ENCODE results near the gene RARB.

The RARB gene

DNA sequence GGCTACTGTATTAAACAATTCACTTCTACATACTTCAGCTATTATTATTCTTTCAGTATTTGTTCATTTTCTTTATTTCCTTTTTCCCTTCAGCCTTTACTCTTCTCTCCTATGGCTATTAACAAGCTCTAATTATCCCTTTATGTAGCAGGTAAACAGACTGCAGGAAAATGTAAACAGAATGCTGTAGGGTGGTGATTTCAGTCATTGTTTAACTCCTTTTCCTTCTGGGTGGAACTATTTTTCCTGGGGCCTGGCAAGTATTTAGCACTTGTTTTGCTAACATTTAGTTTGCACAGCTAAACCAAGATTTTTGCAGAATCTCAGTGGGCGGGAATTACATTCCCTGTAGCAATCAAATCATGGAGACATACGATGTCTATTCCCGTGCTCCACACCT is 14.4 kb downstream of the RARB start:
- no peak for TF ChIP-seq SPI1 (IDR thresholded peaks at IDR 0.05; ENCODE audit: borderline replicate concordance, low read depth)
- no peak for DNase-seq (ENCODE audit: low read depth in 1 of 2, low spot score in 1 of 2)
- no peak overlapping the region for H3K4me3 ChIP-seq (replicated peaks; ENCODE audit: insufficient read depth, low read length)
- H3K27ac ChIP-seq (replicated peaks): no peak overlapping the region
- no peaks in the 10 kb centered on the region for H3K27me3 ChIP-seq (ENCODE audit: insufficient read depth, poor library complexity, severe bottlenecking)

DNA sequence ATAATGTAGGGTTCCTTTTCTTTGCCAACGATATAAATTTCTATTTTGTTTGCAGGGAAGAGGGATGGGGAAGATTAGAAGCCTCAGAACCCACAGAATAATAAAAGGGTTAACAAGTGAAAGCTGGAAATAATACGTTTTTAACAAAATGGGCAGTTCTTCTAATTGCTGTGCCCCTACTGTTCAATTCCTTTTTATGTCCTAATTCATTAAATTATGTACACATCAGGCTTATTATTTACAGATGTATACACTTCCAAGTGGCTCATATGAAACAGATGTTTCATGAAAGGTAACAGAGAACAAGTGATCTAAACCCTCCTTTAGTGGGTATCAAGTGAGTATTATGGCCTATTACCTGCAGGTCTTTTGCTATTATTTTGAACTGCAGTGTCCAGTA is 16.2 kb downstream of the RARB start:
- DNase-seq (ENCODE audit: low read depth in 1 of 2, low spot score in 1 of 2): no peak
- H3K27ac ChIP-seq (replicated peaks): no peak overlapping the region
- H3K4me3 ChIP-seq (replicated peaks; ENCODE audit: insufficient read depth, low read length): no peak overlapping the region
- TF ChIP-seq SPI1 (IDR thresholded peaks at IDR 0.05; ENCODE audit: borderline replicate concordance, low read depth) (no peak), POLR2AphosphoS5 (IDR thresholded peaks at IDR 0.05; ENCODE audit: low read depth) (no peak), CTCF (IDR thresholded peaks at IDR 0.05; ENCODE audit: insufficient read depth, low read length) (no peak), REST (IDR thresholded peaks at IDR 0.05; ENCODE audit: insufficient replicate concordance, low read depth) (no peak), GABPA (IDR thresholded peaks at IDR 0.05; ENCODE audit: low read depth) (no peak)
- H3K27me3 ChIP-seq (ENCODE audit: insufficient read depth, poor library complexity, severe bottlenecking): no peaks in the 10 kb centered on the region

GRCh38 chr3:25445731-25446130 is 17.7 kb downstream of the RARB start:
- no peak for TF ChIP-seq GABPA (IDR thresholded peaks at IDR 0.05; ENCODE audit: low read depth)
- H3K27ac ChIP-seq (replicated peaks): no peak overlapping the region

DNA sequence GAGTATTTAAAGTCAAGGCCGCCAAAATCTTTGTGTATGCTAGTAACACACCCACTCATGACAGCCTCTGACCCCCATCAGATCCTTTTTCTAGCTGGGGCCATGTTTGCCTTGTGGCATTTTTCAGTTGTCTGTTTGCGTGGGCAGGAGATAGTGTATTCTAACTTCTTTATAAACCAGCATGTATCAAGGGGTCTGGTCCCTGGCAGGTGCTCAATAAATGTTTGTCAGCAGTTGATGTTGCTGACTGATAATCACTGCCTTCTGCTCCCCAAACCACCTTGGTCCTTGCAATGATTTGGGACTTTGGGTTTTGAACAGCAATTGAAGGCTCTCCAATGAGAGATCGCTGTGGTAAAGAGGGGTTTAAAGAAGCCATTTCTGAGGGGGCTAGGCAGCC is 19.2 kb downstream of the RARB start:
- Histone ChIP-seq H3K27me3 (ENCODE audit: insufficient read depth, poor library complexity, severe bottlenecking) (no peaks in the 10 kb centered on the region), H3K4me3 (replicated peaks; ENCODE audit: insufficient read depth, low read length) (no peak overlapping the region), H3K27ac (replicated peaks) (no peak overlapping the region)
- no peak for TF ChIP-seq CTCF (IDR thresholded peaks at IDR 0.05; ENCODE audit: insufficient read depth, low read length)
- TF ChIP-seq SPI1 (IDR thresholded peaks at IDR 0.05; ENCODE audit: borderline replicate concordance, low read depth): no peak
- no peak for TF ChIP-seq GABPA (IDR thresholded peaks at IDR 0.05; ENCODE audit: low read depth)
- TF ChIP-seq POLR2AphosphoS5 (IDR thresholded peaks at IDR 0.05; ENCODE audit: low read depth): no peak
- TF ChIP-seq REST (IDR thresholded peaks at IDR 0.05; ENCODE audit: insufficient replicate concordance, low read depth): no peak
- no peak for DNase-seq (ENCODE audit: low read depth in 1 of 2, low spot score in 1 of 2)

More at GRCh38 chr3:25445731-25446130, 17.7 kb downstream of the RARB start:
- no peak overlapping the region for H3K4me3 ChIP-seq (replicated peaks; ENCODE audit: insufficient read depth, low read length)
- no peak for DNase-seq (ENCODE audit: low read depth in 1 of 2, low spot score in 1 of 2)
- H3K27me3 ChIP-seq (ENCODE audit: insufficient read depth, poor library complexity, severe bottlenecking): no peaks in the 10 kb centered on the region

- Histone ChIP-seq H3K27me3 (ENCODE audit: insufficient read depth, poor library complexity, severe bottlenecking) (no peaks in the 10 kb centered on the region), H3K4me3 (replicated peaks; ENCODE audit: insufficient read depth, low read length) (no peak overlapping the region), H3K27ac (replicated peaks) (no peak overlapping the region)
- TF ChIP-seq REST (IDR thresholded peaks at IDR 0.05; ENCODE audit: insufficient replicate concordance, low read depth) (no peak), CTCF (IDR thresholded peaks at IDR 0.05; ENCODE audit: insufficient read depth, low read length) (no peak), SPI1 (IDR thresholded peaks at IDR 0.05; ENCODE audit: borderline replicate concordance, low read depth) (no peak), GABPA (IDR thresholded peaks at IDR 0.05; ENCODE audit: low read depth) (no peak), POLR2AphosphoS5 (IDR thresholded peaks at IDR 0.05; ENCODE audit: low read depth) (no peak)
- no peak for DNase-seq (ENCODE audit: low read depth in 1 of 2, low spot score in 1 of 2)
Observed at GRCh38 chr3:25447925-25448324, 19.9 kb downstream of the RARB start.
